H9 (cell line): ENCODE measurements around the gene GLIPR2. TPM values are rescaled to one million over a fixed set of nuclear protein-coding genes. Genes with fewer than 3 reads are reported as not detected.

ENCODE experiments used
- DNase-seq: peaks from one replicate; pipeline ENCODE4 v3.0.0-alpha.2; 2017
- H2AFZ ChIP-seq: one replicate; pipeline ENCODE4 v1.6.1; 2013; ENCODE audit warnings: mild to moderate bottlenecking, low read length, control low read depth, moderate library complexity
- H2AK5ac ChIP-seq: 2 replicates; pipeline ENCODE4 v1.6.1; 2013; ENCODE audit warnings: low read length, control low read depth, mixed read lengths; ENCODE audit not compliant: insufficient read length
- H2BK120ac ChIP-seq: one replicate; pipeline ENCODE4 v1.6.1; 2013; ENCODE audit warnings: low read depth, mild to moderate bottlenecking, low read length, control low read depth, inconsistent platforms; ENCODE audit not compliant: poor library complexity, severe bottlenecking
- H2BK12ac ChIP-seq: 2 replicates; pipeline ENCODE4 v1.6.1; 2013; ENCODE audit warnings: low read length, control low read depth, mixed read lengths, low read depth; ENCODE audit not compliant: insufficient read length
- H2BK15ac ChIP-seq: 2 replicates; pipeline ENCODE4 v1.6.1; 2013; ENCODE audit warnings: low read depth, low read length, control low read depth
- H2BK20ac ChIP-seq: one replicate; pipeline ENCODE4 v1.6.1; 2013; ENCODE audit warnings: low read depth, mild to moderate bottlenecking, low read length, control low read depth, inconsistent platforms; ENCODE audit not compliant: poor library complexity, severe bottlenecking
- H2BK5ac ChIP-seq: 2 replicates; pipeline ENCODE4 v1.6.1; 2013; ENCODE audit warnings: low read length, control low read depth, mixed read lengths; ENCODE audit not compliant: insufficient read length
- H3K14ac ChIP-seq: 2 replicates; pipeline ENCODE4 v1.6.1; 2013; ENCODE audit warnings: low read length, control low read depth; ENCODE audit not compliant: insufficient read depth
- H3K18ac ChIP-seq: 2 replicates; pipeline ENCODE4 v1.6.1; 2013; ENCODE audit warnings: low read depth, mild to moderate bottlenecking, mixed read lengths, low read length, control low read depth; ENCODE audit not compliant: insufficient read length
- H3K23ac ChIP-seq: 2 replicates; pipeline ENCODE4 v1.6.1; 2013; ENCODE audit warnings: low read length, control low read depth, mixed read lengths, low read depth; ENCODE audit not compliant: insufficient read length
- H3K23me2 ChIP-seq: 2 replicates; pipeline ENCODE4 v1.6.1; 2013; ENCODE audit warnings: low read depth, mild to moderate bottlenecking, mixed read lengths, low read length, control low read depth; ENCODE audit not compliant: insufficient read length, poor library complexity, severe bottlenecking
- H3K27ac ChIP-seq: 2 replicates; pipeline ENCODE4 v1.5.1; 2013; ENCODE audit warnings: low read length, control low read depth, mixed read lengths, low read depth; ENCODE audit not compliant: insufficient read length
- H3K27me3 ChIP-seq: 2 replicates; pipeline ENCODE4 v1.6.1; 2013; ENCODE audit warnings: low read length, control low read depth, inconsistent platforms; ENCODE audit not compliant: insufficient read depth
- H3K4ac ChIP-seq: 2 replicates; pipeline ENCODE4 v1.6.1; 2013; ENCODE audit warnings: low read depth, mild to moderate bottlenecking, control low read depth, inconsistent platforms, low read length, moderate library complexity
- H3K4me1 ChIP-seq: 2 replicates; pipeline ENCODE4 v1.6.1; 2013; ENCODE audit warnings: low read length, control low read depth, inconsistent platforms; ENCODE audit not compliant: insufficient read depth
- H3K4me2 ChIP-seq: 2 replicates; pipeline ENCODE4 v1.6.1; 2013; ENCODE audit warnings: low read length, control low read depth, mixed read lengths; ENCODE audit not compliant: insufficient read length, insufficient read depth
- H3K56ac ChIP-seq: 2 replicates; pipeline ENCODE4 v1.6.1; 2013; ENCODE audit warnings: low read depth, mild to moderate bottlenecking, mixed read lengths, low read length, control low read depth; ENCODE audit not compliant: insufficient read length
- H3K79me1 ChIP-seq: 2 replicates; pipeline ENCODE4 v1.6.1; 2013; ENCODE audit warnings: low read depth, mild to moderate bottlenecking, moderate library complexity, low read length, control low read depth, inconsistent platforms; ENCODE audit not compliant: insufficient read depth, poor library complexity, severe bottlenecking
- H3K79me2 ChIP-seq: 2 replicates; pipeline ENCODE4 v1.6.1; 2013; ENCODE audit warnings: low read length, control low read depth, inconsistent platforms; ENCODE audit not compliant: insufficient read depth
- H3K9ac ChIP-seq: 2 replicates; pipeline ENCODE4 v1.6.1; 2013; ENCODE audit warnings: low read length, control low read depth, mixed read lengths; ENCODE audit not compliant: insufficient read length; ENCODE audit errors: extremely low read depth
- H3K9me3 ChIP-seq: one replicate; pipeline ENCODE4 v1.6.1; 2013; ENCODE audit warnings: low read depth, low read length, inconsistent platforms; ENCODE audit not compliant: control insufficient read depth
- H3T11ph ChIP-seq: one replicate; pipeline ENCODE4 v1.6.1; 2013; ENCODE audit warnings: mild to moderate bottlenecking, low read length, control low read depth, inconsistent platforms
- H4K20me1 ChIP-seq: one replicate; pipeline ENCODE4 v1.6.1; 2013; ENCODE audit not compliant: control insufficient read depth, insufficient read length, insufficient read depth
- H4K5ac ChIP-seq: 2 replicates; pipeline ENCODE4 v1.6.1; 2013; ENCODE audit warnings: low read depth, mild to moderate bottlenecking, mixed read lengths, low read length, control low read depth; ENCODE audit not compliant: insufficient read length
- H4K8ac ChIP-seq: replicated peaks from 2 replicates; pipeline ENCODE4 v1.6.1; 2013; ENCODE audit warnings: low read length, control low read depth, mixed read lengths, low read depth; ENCODE audit not compliant: insufficient read length
- H4K91ac ChIP-seq: 2 replicates; pipeline ENCODE4 v1.6.1; 2013; ENCODE audit warnings: low read depth, mild to moderate bottlenecking, moderate library complexity, mixed read lengths, low read length, control low read depth; ENCODE audit not compliant: insufficient read length
- H3K27ac Mint-ChIP-seq, 3 experiments: 2 replicates in 2 of 3; 3 replicates in 1 of 3; pipeline ENCODE4 v1.8.0; 2020 to 2021; ENCODE audit warnings: mixed read lengths in 3 of 3, mild to moderate bottlenecking in 1 of 3, moderate library complexity in 1 of 3
- H3K27me3 Mint-ChIP-seq: 2 replicates; pipeline ENCODE4 v1.8.0; 2021; ENCODE audit warnings: low read depth, mild to moderate bottlenecking, moderate library complexity, mixed read lengths
- H3K36me3 Mint-ChIP-seq, 3 experiments: 2 replicates in 2 of 3; 3 replicates in 1 of 3; pipeline ENCODE4 v1.8.0; 2020 to 2021; ENCODE audit warnings: low read depth in 3 of 3, mixed read lengths in 3 of 3; ENCODE audit not compliant: insufficient read depth in 1 of 3
- H3K4me1 Mint-ChIP-seq, 2 experiments: 2 replicates each; pipeline ENCODE4 v1.8.0; 2020; ENCODE audit warnings: mixed read lengths in 2 of 2
- H3K4me3 Mint-ChIP-seq, 2 experiments: 2 replicates in 1 of 2; 3 replicates in 1 of 2; pipeline ENCODE4 v1.8.0; 2020 to 2021; ENCODE audit warnings: mild to moderate bottlenecking in 2 of 2, mixed read lengths in 2 of 2, moderate library complexity in 1 of 2
- H3K9me3 Mint-ChIP-seq, 2 experiments: 2 replicates in 1 of 2; 3 replicates in 1 of 2; pipeline ENCODE4 v1.8.0; 2020; ENCODE audit warnings: mild to moderate bottlenecking in 2 of 2, mixed read lengths in 2 of 2, moderate library complexity in 1 of 2
- CTCF ChIP-seq: fragments of 200-600 bp; sonication (generic); conservative IDR thresholded peaks from 3 replicates; pipeline ENCODE4 v1.8.0; 2021; ENCODE audit warnings: antibody characterized with exemption, mild to moderate bottlenecking
- WGBS: extraction: QIAGEN DNeasy Blood & Tissue Kit; methylation state at CpG from one replicate; pipeline ENCODE4 v1.1.7; 2013; ENCODE audit warnings: missing lambda C conversion rate, low lambda C conversion rate, mixed read lengths; ENCODE audit not compliant: insufficient read length; ENCODE audit errors: extremely low coverage; 5-methylcytosine and 5-hydroxymethylcytosine counted together
- total RNA-seq: library from RNA; stranded (reverse); gene quantifications from 2 replicates; pipeline ENCODE4 v1.2.1, GENCODE V29; 2021

GLIPR2 gene
- total RNA-seq, 1 experiment from 2014 or later = 10.0 TPM

- Histone ChIP-seq H2BK5ac (no peak overlapping the region), H2AK5ac (no peak overlapping the region), H3K23ac (no peak overlapping the region), H3K9me3 (no peaks in the 10 kb centered on the region), H3K14ac (no peak overlapping the region), H3K27me3 (no peaks in the 10 kb centered on the region), H2BK15ac (no peak overlapping the region), H3K56ac (no peak overlapping the region), H3K18ac (no peak overlapping the region), H2BK12ac (no peak overlapping the region), H3K23me2 (no peaks in the 10 kb centered on the region), H4K20me1 (no peaks in the 10 kb centered on the region), H4K5ac (no peak overlapping the region), H4K91ac (no peak overlapping the region), H3K79me2 (no peaks in the 10 kb centered on the region), H2AFZ (no peak overlapping the region), H2BK120ac (no peak overlapping the region), H3K4ac (no peak overlapping the region), H3K4me1 (peaks cover 10% of the 10 kb centered on the region), H3K4me2 (no peak overlapping the region), H3K9ac (no peak overlapping the region), H4K8ac (no peak overlapping the region), H2BK20ac (no peak overlapping the region), H3K79me1 (no peaks in the 10 kb centered on the region), H3K27ac (no peak overlapping the region), H3T11ph (no peak overlapping the region)
- WGBS = no CpG with 5 or more reads among the region's 12 CpGs
- Mint-ChIP-seq H3K36me3 (peaks cover 0 to 6% (median 0%) of the 10 kb centered on the region in 3 experiments; a peak in 1 of 7 replicates), H3K27ac (no peak overlapping the region), H3K4me1 (peaks cover 36 to 47% of the 10 kb centered on the region in 2 experiments), H3K9me3 (no peaks in the 10 kb centered on the region; a peak in 1 of 5 replicates), H3K27me3 (peaks cover 28% of the 10 kb centered on the region), H3K4me3 (no peak overlapping the region)
- no peak for TF ChIP-seq CTCF
- no peak for DNase-seq
Measured at GRCh38 chr9:36165826-36166167, 29.3 kb downstream of the GLIPR2 start.
